HG03469 (cell line): ENCODE results near the gene C9.
A peak's percentile ranks its signal among the peaks of the same experiment; 100 is the strongest.
"Not testable (repeated sequence)": the region's sequence is repeated elsewhere in the genome, so short reads cannot be mapped to it uniquely, and the experiment has no call there.

Experiments used
- ATAC-seq: cut with Tn5 transposase; IDR thresholded peaks from one replicate; pipeline ENCODE4 v1.9.1; 2021; ENCODE audit warnings: mild to moderate bottlenecking, moderate library complexity, moderate number of reproducible peaks; ENCODE audit not compliant: unreplicated experiment

C9 gene

DNA sequence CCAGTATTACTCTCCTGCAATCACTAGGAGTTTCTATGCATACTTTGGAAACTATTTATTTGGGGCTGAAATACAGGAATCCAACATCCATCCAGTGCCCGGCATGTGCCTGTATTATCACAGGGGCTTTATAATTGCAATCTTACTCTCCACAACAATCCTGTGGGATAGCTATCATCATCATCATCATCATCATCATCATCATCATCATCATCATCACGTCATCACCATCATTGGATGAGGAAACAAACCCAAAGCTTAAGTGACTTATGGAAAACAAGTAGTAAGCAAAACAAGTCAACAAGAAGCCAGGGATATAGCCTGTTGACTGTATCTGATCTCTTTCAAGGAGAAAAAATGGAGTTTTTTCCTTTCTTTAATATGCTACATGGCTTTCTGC, 97.1 kb downstream of the C9 start:
- ATAC-seq: no peak

DNA sequence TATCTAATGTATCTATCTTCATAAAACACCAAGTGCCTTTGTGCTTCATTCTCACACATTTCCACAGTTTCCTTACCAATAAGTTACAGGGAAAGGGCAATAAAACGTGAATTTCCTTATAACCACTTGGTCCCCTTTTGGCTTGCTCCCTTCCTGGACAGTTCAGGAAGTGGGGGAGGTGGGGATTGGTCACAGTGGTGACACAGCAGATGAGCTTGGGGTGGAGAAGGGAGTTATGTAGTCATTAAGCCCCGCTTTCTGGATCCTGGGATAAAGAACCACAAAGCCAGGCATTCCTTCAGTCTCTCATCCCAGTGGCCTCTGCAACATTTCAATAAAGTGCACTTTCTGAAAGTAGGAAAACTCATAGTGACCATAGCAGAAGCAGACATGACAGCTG, 97.9 kb downstream of the C9 start:
- ATAC-seq: no peak

DNA sequence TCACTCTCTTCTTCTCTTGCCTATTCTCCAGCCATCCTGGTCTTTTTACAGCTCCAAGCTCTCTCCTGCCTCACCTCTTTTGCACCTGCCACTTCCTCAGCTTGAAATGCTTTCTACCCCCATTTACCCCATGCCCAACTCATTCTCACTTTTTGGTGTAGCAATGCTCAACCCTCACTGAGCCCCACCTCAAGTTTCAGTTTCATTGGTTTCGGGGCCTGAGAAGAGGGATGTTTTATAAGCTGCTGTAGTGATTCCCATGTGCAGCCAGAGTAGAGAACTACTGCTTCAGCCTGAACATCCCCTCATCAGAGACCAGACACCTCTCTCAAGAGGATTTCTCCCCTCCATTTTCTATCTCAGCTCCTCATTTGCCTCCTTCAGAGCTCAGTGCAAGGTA, 99.8 kb downstream of the C9 start:
- peak; percentile 85 for ATAC-seq

DNA sequence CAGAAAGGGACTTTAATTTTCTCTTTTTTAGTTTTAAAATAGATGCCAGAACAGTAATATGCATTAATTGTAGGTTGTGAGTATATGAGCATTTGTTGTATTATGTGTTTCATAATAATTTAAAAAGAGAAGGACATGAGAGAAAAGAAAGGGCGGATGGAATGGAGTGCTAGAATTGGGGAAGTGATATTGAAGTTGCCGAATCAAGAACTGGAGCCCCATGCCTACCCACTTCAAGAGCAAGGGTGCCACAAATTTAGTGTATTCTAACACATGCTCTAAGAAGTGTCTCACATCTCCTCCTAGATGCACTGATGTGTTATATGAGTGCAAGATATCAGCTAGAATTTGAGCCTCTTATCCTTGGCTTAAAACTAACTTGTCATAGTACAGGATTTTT, 101.3 kb downstream of the C9 start:
- ATAC-seq: no peak

DNA sequence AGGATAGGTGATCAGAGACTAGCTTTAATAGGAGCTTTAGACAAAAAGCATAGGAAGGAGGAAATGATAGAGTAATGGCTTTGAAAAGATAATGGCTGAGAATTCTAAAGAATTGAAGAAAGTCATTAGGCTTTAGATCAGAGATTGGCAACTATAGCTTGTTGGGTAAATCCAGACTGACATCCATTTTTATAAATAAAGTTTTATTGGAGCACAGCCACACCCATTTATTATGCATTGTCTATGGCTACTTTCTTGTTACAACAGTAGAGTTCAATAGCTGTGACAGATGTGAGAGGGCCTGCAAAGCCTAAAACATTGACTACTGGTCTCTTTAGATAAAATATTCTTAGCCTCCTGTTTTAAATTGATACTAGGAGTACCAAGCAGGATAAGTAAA, 104.2 kb downstream of the C9 start:
- ATAC-seq: no peak

DNA sequence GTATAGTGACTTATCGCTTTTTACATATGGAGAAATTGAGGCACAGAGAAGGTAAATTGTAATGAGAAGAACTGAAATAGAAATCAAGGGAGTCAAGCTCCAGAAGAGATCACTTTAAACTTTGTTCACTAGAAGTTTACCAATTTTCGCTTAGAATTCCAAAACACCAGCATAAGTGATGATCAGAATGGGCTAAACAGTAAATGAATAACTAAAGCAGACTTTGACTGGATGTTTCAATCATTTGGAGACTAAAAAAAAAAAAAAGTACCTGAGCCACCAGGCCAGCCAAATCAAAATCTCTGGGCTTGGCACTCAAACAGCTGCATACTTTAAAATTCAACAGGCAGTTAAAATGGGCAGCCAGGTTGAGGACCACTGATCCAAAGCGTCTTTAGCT, 106.7 kb downstream of the C9 start:
- no peak for ATAC-seq

DNA sequence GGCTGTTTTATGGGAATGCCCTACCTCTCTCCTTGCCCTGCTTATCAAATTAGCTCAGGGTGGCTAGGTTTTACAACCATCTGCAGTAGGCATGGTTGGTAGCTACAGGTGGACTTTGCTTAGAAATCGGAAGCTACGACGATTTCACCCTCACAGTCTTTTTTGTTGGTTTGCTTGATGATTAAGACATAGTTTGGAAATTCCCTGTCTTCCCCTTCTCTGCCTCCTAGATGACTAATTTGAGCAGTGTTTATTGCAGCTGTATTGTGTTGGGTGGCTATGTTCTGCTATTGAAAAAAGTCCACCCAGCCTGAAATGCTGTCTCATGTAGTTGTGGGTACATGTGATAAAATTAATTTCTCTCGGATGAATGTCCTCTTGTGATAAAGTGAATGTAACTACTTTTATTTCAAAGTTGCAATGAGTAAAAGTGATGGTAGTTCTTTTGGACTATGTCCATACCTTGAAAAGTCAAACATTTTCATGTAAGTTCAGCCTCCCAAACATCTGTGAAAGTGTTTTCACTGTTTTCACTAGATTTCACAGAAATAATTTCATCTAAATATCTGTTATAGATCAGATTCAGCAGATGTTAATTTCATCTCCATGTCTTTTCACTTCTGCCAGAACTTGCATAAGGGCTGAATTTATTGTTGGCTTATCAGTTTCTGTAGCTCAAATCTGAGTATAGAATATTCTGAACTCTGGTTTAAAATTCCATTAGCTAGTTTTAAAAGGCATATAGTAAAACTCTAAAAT, 107.6 kb downstream of the C9 start:
- ATAC-seq: no peak

DNA sequence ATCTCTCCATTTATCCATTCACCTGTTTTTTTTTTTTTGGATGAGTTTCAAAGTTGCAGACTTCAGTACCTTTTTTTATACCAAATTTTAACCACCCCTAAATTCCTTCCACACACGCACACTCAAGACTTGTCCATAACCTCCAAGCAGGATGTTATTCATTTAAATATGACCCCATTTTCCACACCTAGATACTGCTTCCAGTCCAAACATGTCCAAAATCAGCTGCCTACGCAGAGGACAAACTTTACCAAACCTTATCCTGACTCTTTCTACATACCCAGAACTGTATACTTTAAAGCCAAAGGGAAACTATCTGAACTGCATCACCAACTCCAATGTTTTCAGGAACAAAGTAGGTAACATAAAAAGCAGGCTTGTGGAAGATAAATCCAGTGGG, 108.9 kb downstream of the C9 start:
- no peak for ATAC-seq

DNA sequence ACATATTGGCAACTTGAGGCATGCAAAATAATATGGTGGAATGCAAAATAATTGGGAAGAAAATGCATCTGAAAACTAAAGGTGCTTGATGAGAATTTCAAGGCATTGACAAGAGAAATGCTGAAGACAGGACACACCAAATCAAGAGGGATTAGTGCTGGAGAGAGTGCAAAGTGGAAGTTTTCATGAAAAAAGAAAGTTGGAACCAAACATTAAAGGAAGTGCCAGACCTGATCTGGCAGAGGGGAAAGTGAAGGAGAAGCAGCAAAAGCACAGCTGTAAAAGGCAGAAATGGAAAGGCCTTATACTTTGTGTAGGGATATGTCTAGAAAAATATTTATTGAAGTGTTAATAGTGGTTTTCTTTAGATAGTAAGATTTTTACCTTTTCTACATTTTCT, 109.6 kb downstream of the C9 start:
- ATAC-seq: no peak

DNA sequence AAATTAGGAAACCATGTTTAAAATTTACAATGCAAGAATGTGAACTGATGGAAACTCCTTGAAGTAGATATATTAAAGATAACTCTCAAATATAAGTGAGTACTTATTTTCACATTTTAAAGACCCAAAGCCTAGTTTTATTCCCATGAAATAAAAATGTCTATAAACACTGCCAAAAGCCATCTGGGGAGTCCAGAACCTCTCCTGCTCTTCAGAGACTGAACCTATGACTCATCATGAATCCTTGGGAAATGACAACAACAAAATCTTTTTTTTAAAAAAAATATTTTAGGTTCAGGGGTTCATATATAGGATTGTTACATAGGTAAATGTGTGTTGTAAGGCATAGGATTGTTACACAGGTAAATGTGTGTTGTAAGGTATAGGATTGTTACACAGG, 111.1 kb downstream of the C9 start:
- no peak for ATAC-seq

DNA sequence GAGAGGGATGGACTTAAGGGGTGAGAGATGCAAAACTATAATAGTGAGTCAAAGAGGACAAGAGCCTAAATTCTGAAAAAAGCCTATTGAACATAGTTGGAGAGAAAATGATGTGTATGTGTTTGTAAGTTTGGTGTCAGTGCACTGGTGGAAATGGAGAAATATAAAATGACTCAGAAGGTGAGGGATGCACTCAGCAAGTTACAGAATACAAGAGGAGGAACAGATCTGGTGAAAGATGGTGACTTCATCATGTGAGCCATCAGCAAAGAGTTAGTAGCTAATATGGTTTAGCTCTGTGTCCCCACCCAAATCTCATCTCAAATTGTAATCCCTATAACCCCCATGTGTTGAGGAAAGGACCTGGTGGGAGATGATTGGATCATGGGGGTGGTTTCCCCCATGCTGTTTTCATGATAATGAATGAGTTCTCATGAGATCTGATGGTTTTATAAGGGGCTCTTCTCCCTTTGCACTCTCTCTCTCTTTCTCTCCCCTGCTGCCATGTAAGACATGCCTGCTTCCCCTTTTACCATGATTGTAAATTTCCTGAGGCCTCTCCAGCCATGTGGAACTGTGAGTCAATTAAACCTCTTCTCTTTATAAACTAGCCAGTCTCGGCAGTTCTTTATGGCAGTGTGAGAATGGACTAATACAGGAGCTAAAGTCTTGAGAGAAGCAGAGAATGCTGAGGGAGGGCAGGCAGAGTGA, 114.6 kb downstream of the C9 start:
- no peak for ATAC-seq

DNA sequence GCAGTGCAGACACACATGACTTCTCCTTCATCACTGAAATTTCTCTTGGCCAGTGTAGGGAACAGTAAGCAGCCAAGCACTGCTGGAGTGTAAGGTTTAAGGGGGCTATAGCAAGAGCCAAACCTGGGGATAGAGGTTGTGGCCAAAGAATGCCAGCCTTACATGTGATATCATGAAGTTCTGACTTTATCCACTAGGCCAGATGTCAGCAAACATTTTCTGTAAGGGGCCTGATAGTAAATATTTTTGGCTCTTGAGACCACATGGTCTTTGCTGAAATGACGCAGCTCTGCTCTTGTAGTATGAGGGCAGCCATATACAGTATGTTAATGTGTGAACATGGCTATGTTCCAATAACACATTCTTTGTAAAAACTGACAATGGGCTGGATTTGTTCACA, 115.2 kb downstream of the C9 start:
- ATAC-seq: no peak

DNA sequence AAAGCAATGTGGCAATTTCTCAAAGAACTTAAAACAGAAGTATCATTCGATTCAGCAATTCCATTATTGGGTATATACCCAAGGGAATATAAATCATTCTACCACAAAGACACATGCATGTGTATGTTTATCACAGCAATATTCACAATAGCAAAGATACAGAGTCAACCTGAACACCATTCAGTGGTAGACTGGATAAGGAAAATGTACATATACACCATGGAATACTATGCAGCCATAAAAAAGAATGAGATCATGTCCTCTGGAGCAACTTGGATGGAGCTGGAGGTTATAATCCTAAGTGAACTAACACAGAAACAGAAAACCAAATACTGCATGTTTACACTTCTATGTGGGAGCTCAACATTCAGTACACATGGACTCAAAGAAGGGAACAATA, 123.5 kb downstream of the C9 start:
- ATAC-seq: no peak

DNA sequence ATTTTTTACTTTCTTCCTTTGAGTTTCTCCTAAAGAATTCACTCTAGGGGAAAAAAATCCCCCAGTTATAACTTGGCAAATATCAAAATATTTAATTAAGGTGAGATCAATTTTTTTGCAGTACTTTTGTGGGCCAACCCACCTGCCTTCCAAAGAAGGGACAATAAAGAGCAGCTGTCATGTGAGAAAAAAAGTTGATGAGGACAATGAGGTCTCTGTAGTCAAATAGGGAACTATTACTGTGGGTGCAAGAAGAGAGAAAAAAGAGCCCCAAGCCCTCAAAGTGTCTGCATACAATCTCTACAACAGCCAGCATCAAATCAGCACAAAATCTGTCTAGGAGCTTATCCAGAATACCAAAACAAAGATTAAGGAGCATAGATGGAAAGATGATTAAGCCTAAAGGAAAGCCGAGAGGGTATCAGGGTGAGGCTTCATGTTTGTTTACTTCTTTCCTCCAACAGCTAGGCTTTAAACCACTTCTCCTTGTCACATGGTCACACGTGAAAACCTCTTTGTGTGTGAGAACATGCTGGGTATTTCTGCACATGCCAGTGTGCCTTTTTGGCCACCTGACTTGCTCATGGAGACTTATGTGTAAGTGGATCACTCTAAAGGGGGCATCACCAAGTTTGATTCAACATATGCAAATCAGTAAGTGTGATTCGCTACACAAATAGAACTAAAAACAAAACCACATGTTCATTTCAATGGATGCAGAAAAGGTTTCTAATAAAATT, 125.8 kb downstream of the C9 start:
- no peak for ATAC-seq

DNA sequence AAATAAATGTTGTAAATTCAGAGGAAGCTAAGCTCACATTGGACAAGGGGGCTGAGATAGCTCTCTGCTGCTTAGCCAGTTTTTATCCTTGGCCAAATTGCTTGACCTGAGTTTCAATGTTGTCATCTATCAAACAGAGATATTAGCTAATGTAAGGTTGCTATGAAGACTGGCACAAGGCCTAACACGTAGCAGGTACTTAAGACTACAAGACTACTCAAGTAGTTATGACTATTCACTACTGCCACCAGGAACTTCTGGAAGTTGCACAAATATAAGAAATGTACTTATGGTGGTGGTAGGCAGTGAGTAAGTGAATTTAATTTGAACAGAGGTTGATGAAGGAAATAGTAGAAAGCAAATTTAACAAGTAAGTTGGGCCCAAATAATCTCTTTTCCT, 127.6 kb downstream of the C9 start:
- ATAC-seq: no peak

DNA sequence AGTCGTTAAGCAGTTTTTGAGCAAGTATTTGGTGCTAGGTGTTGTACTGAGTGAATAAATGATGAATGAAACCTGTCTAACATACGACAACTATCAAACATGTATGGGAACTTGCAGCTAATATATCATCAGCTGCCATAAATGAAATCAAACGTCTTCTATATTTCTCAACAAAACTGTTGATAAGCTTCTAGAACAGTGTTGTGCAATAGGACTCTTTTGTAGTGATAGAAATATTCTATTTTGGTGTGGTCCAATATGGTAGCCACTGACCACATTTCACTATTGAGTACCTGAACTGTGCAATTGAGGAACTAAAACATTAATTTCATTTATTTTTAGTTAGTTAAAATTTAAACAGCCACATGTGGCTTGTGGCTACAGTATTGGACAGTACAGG, 128.6 kb downstream of the C9 start:
- no peak for ATAC-seq

DNA sequence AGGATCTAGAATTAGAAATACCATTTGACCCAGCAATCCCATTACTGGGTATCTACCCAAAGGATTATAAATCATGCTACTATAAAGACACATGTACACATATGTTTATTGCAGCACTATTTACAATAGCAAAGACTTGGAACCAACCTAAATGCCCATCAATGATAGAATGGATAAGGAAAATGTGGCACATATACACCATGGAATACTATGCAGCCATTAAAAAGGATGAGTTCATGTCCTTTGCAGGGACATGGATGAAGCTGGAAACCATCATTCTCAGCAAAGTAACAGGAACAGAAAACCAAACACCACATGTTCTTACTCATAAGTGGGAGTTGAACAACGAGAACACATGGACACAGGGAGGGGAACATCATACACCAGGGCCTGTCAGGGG, 129.8 kb downstream of the C9 start:
- not testable (repeated sequence) for ATAC-seq
